HL-60 (cell line): ENCODE results near the gene KPNA1.

Experiments used
- DNase-seq, 2 experiments: peaks; one replicate each; pipeline ENCODE4 v3.0.0-alpha.2; 2010 to 2020; ENCODE audit warnings: low read depth in 1 of 2, low spot score in 1 of 2
- H3K27ac ChIP-seq: fragments of 250-450 bp; sonication (Bioruptor Pico); replicated peaks from 2 replicates; pipeline ENCODE4 v1.5.1; 2020; ENCODE audit warnings: mild to moderate bottlenecking, moderate library complexity
- H3K27me3 ChIP-seq: fragments of 250-450 bp; sonication (Bioruptor Pico); 2 replicates; pipeline ENCODE4 v1.5.1; 2021; ENCODE audit warnings: mild to moderate bottlenecking, moderate library complexity; ENCODE audit not compliant: insufficient read depth, poor library complexity, severe bottlenecking
- H3K4me3 ChIP-seq: replicated peaks from 2 replicates; pipeline ENCODE4 v1.5.1; 2011; ENCODE audit warnings: mild to moderate bottlenecking, control low read depth, low read length; ENCODE audit not compliant: insufficient read depth
- CTCF ChIP-seq: IDR thresholded peaks from one replicate; pipeline ENCODE4 v1.5.1; 2011; ENCODE audit warnings: low read length, control low read depth, inconsistent platforms; ENCODE audit not compliant: insufficient read depth
- GABPA ChIP-seq: IDR thresholded peaks from 2 replicates; pipeline ENCODE4 v1.6.1; 2012; ENCODE audit warnings: low read depth
- POLR2AphosphoS5 ChIP-seq: IDR thresholded peaks from 2 replicates; pipeline ENCODE4 v1.6.1; 2012; ENCODE audit warnings: low read depth
- REST ChIP-seq: IDR thresholded peaks from 2 replicates; pipeline ENCODE4 v1.6.1; 2012; ENCODE audit warnings: low read depth; ENCODE audit not compliant: insufficient replicate concordance
- SPI1 ChIP-seq: IDR thresholded peaks from 2 replicates; pipeline ENCODE4 v1.6.1; 2012; ENCODE audit warnings: low read depth, mild to moderate bottlenecking, borderline replicate concordance

The KPNA1 gene

DNA sequence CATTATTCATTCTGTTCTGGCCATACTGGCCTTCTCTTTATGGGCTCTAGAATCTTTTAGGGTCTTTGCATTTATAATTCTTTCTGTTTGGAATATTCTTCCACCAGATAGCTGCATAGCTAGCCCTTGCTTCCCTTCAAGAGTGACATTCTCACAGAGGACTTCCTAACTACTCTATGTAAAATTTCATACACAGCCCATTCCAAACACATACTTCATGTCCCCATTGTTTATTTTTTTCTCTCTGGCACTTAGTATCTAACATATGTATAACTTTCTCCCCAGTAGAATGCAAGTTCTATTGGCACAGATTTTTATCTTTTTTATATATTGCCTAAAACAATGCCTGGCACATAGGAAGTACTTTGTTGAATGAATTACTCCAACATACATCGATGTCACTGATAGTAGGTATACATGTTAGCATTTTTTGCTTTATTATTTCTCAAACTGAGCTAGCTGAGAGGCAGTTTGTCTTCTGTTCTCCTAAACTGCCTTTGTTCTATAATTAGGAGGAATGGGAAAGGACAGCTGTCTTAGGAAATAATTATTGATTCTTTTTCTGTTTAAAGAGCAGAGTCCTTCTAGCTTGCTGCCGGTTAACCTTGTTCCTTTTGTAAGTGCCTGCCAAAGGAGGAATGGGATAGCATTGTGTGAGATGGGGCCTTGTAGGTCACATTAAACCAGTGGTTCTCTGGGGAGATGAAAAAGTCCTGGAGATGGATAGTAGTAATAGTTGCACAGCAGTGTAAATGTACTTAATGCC, 122.9 kb downstream of the KPNA1 start:
- Histone ChIP-seq H3K27ac (no peak overlapping the region), H3K4me3 (no peak overlapping the region), H3K27me3 (no peaks in the 10 kb centered on the region)
- DNase-seq: no peak
- TF ChIP-seq GABPA (no peak), SPI1 (no peak), POLR2AphosphoS5 (no peak), CTCF (no peak)

- H3K27ac ChIP-seq: no peak overlapping the region
- TF ChIP-seq POLR2AphosphoS5 (no peak), GABPA (no peak)
- H3K4me3 ChIP-seq: no peak overlapping the region
- H3K27me3 ChIP-seq: no peaks in the 10 kb centered on the region
- no peak for DNase-seq
Measured at GRCh38 chr3:122390665-122391064, 124.1 kb downstream of the KPNA1 start.

GRCh38 chr3:122389892-122390291, 124.8 kb downstream of the KPNA1 start:
- Histone ChIP-seq H3K27ac (no peak overlapping the region), H3K27me3 (no peaks in the 10 kb centered on the region)

DNA sequence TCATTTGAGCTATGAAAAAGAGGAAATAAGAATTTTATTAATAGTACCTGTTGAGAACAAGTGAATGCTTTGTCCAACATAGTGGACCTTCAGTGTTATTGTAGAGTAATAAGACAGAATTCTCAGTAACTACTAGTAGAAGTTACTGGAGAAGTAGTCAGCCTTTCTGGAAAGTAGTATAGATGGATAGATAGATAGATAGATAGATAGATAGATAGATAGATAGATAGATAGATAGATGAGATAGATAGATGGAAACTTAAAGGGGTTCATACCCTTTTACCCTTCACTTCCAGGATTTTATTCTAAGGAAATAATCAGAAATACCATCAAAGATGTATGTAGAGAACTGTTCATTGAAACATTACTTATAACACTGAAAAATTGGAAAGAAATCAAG, 125.5 kb downstream of the KPNA1 start:
- DNase-seq: no peak
- no peak overlapping the region for H3K27ac ChIP-seq
- H3K4me3 ChIP-seq: no peak overlapping the region
- H3K27me3 ChIP-seq: no peaks in the 10 kb centered on the region
- no peak for TF ChIP-seq POLR2AphosphoS5
- no peak for TF ChIP-seq SPI1
- TF ChIP-seq REST: no peak

More at GRCh38 chr3:122389892-122390291, 124.8 kb downstream of the KPNA1 start:
- DNase-seq: no peak
- TF ChIP-seq CTCF (no peak), GABPA (no peak), REST (no peak), SPI1 (no peak), POLR2AphosphoS5 (no peak)
- no peak overlapping the region for H3K4me3 ChIP-seq

DNA sequence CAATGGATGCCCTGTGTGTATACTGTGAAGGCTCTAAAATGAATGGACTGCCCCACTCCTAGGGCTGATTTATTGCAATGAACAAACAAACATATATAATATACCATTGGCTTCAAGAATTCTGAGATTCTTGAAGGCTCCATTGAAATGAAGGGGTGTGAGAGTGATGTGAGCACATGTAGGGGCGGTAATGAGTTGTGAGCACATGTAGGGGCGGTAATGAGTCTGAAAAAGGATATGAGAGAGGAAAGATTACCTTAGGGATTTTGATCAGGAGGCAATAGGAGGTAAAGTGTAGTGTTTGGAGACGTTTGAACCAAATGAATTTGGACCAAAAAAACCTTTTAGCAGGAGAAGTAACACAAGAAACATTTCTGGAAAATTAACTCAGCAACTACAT, 127.0 kb downstream of the KPNA1 start:
- H3K4me3 ChIP-seq: no peak overlapping the region
- DNase-seq: no peak

More for the DNA sequence above, 127.0 kb downstream of the KPNA1 start:
- no peak for TF ChIP-seq GABPA
- no peak for TF ChIP-seq REST
- no peak for TF ChIP-seq POLR2AphosphoS5
- TF ChIP-seq SPI1: no peak
- TF ChIP-seq CTCF: no peak
- H3K27me3 ChIP-seq: no peaks in the 10 kb centered on the region
- no peak overlapping the region for H3K27ac ChIP-seq
